Ovary (tissue), 9 donors: ENCODE results near the gene APBB1. TPM values are rescaled to one million over a fixed set of nuclear protein-coding genes. Genes with fewer than 3 reads are reported as not detected.

Experiments used
- DNase-seq, 5 donors: peaks; one replicate each; pipeline ENCODE4 v3.0.0-alpha.2; 2019 to 2020
- H3K27ac ChIP-seq, 2 donors: fragments of 200-600 bp; one replicate each; pipeline versions ENCODE4 v1.5.1 to v1.8.0; 2019 to 2022
- H3K27me3 ChIP-seq: fragments of 200-600 bp; one replicate; pipeline ENCODE4 v1.8.0; 2022
- H3K36me3 ChIP-seq: fragments of 200-600 bp; sonication (generic); one replicate; pipeline ENCODE4 v1.5.1; 2019
- H3K4me1 ChIP-seq: one replicate; pipeline ENCODE4 v1.8.1; 2013; ENCODE audit warnings: mild to moderate bottlenecking, moderate library complexity; ENCODE audit not compliant: insufficient read depth
- H3K4me3 ChIP-seq: fragments of 200-600 bp; sonication (generic); one replicate; pipeline ENCODE4 v1.5.1; 2017
- H3K9me3 ChIP-seq, 2 donors: fragments of 200-600 bp in 1 of 2; sonication (generic) in 1 of 2; one replicate each; pipeline versions ENCODE4 v1.5.1 to v1.8.1; 2013 to 2019; ENCODE audit warnings: mild to moderate bottlenecking in 1 of 2, moderate library complexity in 1 of 2
- CTCF ChIP-seq, 3 donors: fragments of 450-650 bp in 2 of 3; fragments of 200-600 bp in 1 of 3; IDR thresholded peaks; one replicate each; pipeline versions ENCODE4 v1.5.1 to v1.8.0; 2016 to 2022; ENCODE audit warnings: antibody characterized with exemption in 3 of 3, mild to moderate bottlenecking in 1 of 3
- EP300 ChIP-seq: sonication (generic); formaldehyde crosslinking; IDR thresholded peaks from one replicate; pipeline ENCODE4 v1.6.1; 2017; ENCODE audit warnings: antibody characterized with exemption
- POLR2A ChIP-seq: fragments of 450-650 bp; IDR thresholded peaks from one replicate; pipeline ENCODE4 v1.6.1; 2017; ENCODE audit warnings: antibody characterized with exemption, mild to moderate bottlenecking, moderate library complexity
- WGBS, 3 donors: extraction: QIAGEN DNeasy Blood & Tissue Kit in 1 of 3; methylation state at CpG; one replicate each; pipeline versions ENCODE4 v1.1.5 to v1.1.7; 2013 to 2017; 5-methylcytosine and 5-hydroxymethylcytosine counted together
- intact Hi-C, 4 donors: fragments of 100-400 bp; cut with DNase I; formaldehyde crosslinking; loops; one replicate each; pipeline versions ENCODE4 v1.11.0 to v1.15.1; 2022 to 2023
- polyA plus RNA-seq, 2 donors: library from polyadenylated mRNA; stranded (reverse); fragments of 200-250 nt in 1 of 2; fragments of 350-450 nt in 1 of 2; fragmentation: Illumina TruSeq in 1 of 2; extraction: RNeasy Lipid Tissue Mini Kit (QIAGEN cat#74804) in 1 of 2; gene quantifications; one replicate each; pipeline ENCODE4 v1.2.3, GENCODE V29; 2013 to 2014
- total RNA-seq, 7 donors: library from RNA; depleted of rRNA in 2 of 7; stranded (reverse); fragments of >200 nt in 2 of 7; fragmentation: NEBNext Ultra II Directional in 3 of 7; extraction: Animal tissue kit (Norgen Biotek cat#: 25700) in 3 of 7; gene quantifications; one replicate each; pipeline versions ENCODE4 v1.1.0 to v1.2.4, GENCODE V29; 2016 to 2023
- donor health status: DM: no; HTN: no; CAD: no; lungs with moderate emphysema.
- donor health status: DM: no; HTN: no; CAD: no.
- donor health status: Bipolar disorder and iron deficiency.
- donor health status: DM: yes; HTN: yes; CAD: no.
- donor health status: DM: no; HTN: no; CAD: no.
- donor health status: DM: yes; HTN: yes; CAD: no.

APBB1 gene
- total and polyA plus RNA-seq, 9 donors: 34.1 to 90.9 (median 59.9) TPM

- Histone ChIP-seq H3K4me3 (no peak within 1 kb of the TSS), H3K27me3 (no peaks in the 10 kb centered on the region), H3K36me3 (no peaks in the 10 kb centered on the region), H3K4me1 (no peaks in the 10 kb centered on the region), H3K9me3 (no peaks in the 10 kb centered on the region), H3K27ac (no peak within 1 kb of the TSS)
- DNase-seq: no peak
- 50 to 57% (median 54%) methylated on average over 3 of the region's 3 CpGs for WGBS, 3 donors
- intact Hi-C loops: loop anchor here in 2 of 4 donors (5.0 to 10.0 kb wide), 2 partner anchors 64 to 416 kb away; no protein-coding TSS in a partner anchor
- no peak for TF ChIP-seq POLR2A
Observed at GRCh38 chr11:6440906-6441358, 22.0 kb upstream of the APBB1 start, which contains the start of gene HPX. HPX (minus strand) TSS chr11:6440987; CDS start chr11:6440963, 24 bp downstream.

- H3K27ac ChIP-seq: no peak overlapping the region
- H3K36me3 ChIP-seq: no peaks in the 10 kb centered on the region
- no peak overlapping the region for H3K4me3 ChIP-seq
- TF ChIP-seq POLR2A (no peak), CTCF (IDR thresholded peaks at IDR 0.05) (no peak), EP300 (no peak)
- no peaks in the 10 kb centered on the region for H3K27me3 ChIP-seq
- H3K9me3 ChIP-seq: no peaks in the 10 kb centered on the region
- DNase-seq: no peak
- intact Hi-C loops: no loop called here
- no peaks in the 10 kb centered on the region for H3K4me1 ChIP-seq
- 16 to 23% (median 16%) methylated on average over 1 of the region's 1 CpG for WGBS, 3 donors
Observed at GRCh38 chr11:6438979-6439571, 20.2 kb upstream of the APBB1 start.

- TF ChIP-seq EP300: no peak
- no peak for TF ChIP-seq POLR2A
- no peak for TF ChIP-seq CTCF (IDR thresholded peaks at IDR 0.05)
- Histone ChIP-seq H3K36me3 (no peaks in the 10 kb centered on the region), H3K4me1 (no peaks in the 10 kb centered on the region), H3K9me3 (no peaks in the 10 kb centered on the region), H3K27ac (no peak overlapping the region), H3K27me3 (no peaks in the 10 kb centered on the region), H3K4me3 (no peak overlapping the region)
- no peak for DNase-seq
- 45 to 61% (median 47%) methylated on average over 3 of the region's 3 CpGs for WGBS, 3 donors
- intact Hi-C loops: no loop called here
Observed at GRCh38 chr11:6437993-6438392, 19.1 kb upstream of the APBB1 start.

GRCh38 chr11:6437423-6437822, 18.5 kb upstream of the APBB1 start:
- no peak overlapping the region for H3K4me3 ChIP-seq
- H3K27me3 ChIP-seq: no peaks in the 10 kb centered on the region
- no peaks in the 10 kb centered on the region for H3K9me3 ChIP-seq
- H3K27ac ChIP-seq: no peak overlapping the region
- WGBS, 3 donors: 90 to 93% (median 91%) methylated on average over 12 of the region's 12 CpGs
- no peak for TF ChIP-seq EP300
- TF ChIP-seq POLR2A: no peak
- TF ChIP-seq CTCF (IDR thresholded peaks at IDR 0.05): no peak
- H3K4me1 ChIP-seq: no peaks in the 10 kb centered on the region
- DNase-seq: no peak
- no peaks in the 10 kb centered on the region for H3K36me3 ChIP-seq
- intact Hi-C loops: no loop called here

GRCh38 chr11:6433998-6434660, 15.2 kb upstream of the APBB1 start:
- Histone ChIP-seq H3K9me3 (no peaks in the 10 kb centered on the region), H3K4me1 (no peaks in the 10 kb centered on the region), H3K27me3 (no peaks in the 10 kb centered on the region), H3K36me3 (no peaks in the 10 kb centered on the region), H3K4me3 (no peak overlapping the region), H3K27ac (no peak overlapping the region)
- WGBS, 3 donors: 66 to 78% (median 67%) methylated on average over 5 of the region's 5 CpGs
- TF ChIP-seq EP300 (no peak), CTCF (IDR thresholded peaks at IDR 0.05) (no peak), POLR2A (no peak)
- intact Hi-C loops: no loop called here
- DNase-seq: no peak
